ENCODE results near the gene PRPS1. TPM values are rescaled to one million over a fixed set of nuclear protein-coding genes. Genes with fewer than 3 reads are reported as not detected.

PRPS1 gene
- total RNA-seq, 1 donor from 2014 or later: 14.0 TPM

- intact Hi-C loops (cut with DNase I): loop anchor here (5.0 kb wide), 2 partner anchors 467 to 623 kb away; partner anchors contain the start of genes ATG4A, MORC4 and PSMD10
- Histone ChIP-seq H3K27me3 (no peaks in the 10 kb centered on the region), H3K27ac (no peak overlapping the region), H3K9me3 (peaks cover 0 to 4% of the 10 kb centered on the region in 2 donors), H3K4me3 (no peak overlapping the region), H3K4me1 (no peaks in the 10 kb centered on the region), H3K36me3 (no peaks in the 10 kb centered on the region)
- DNase-seq (ENCODE audit: low spot score in 2 of 2): no peak
- TF ChIP-seq, protein P1, sequence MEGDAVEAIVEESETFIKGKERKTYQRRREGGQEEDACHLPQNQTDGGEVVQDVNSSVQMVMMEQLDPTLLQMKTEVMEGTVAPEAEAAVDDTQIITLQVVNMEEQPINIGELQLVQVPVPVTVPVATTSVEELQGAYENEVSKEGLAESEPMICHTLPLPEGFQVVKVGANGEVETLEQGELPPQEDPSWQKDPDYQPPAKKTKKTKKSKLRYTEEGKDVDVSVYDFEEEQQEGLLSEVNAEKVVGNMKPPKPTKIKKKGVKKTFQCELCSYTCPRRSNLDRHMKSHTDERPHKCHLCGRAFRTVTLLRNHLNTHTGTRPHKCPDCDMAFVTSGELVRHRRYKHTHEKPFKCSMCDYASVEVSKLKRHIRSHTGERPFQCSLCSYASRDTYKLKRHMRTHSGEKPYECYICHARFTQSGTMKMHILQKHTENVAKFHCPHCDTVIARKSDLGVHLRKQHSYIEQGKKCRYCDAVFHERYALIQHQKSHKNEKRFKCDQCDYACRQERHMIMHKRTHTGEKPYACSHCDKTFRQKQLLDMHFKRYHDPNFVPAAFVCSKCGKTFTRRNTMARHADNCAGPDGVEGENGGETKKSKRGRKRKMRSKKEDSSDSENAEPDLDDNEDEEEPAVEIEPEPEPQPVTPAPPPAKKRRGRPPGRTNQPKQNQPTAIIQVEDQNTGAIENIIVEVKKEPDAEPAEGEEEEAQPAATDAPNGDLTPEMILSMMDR (IDR thresholded peaks at IDR 0.05): no peak
Measured at GRCh38 chrX:107625739-107626138, 2.6 kb upstream of the PRPS1 start.

- no peaks in the 10 kb centered on the region for H3K4me1 ChIP-seq
- intact Hi-C loops (cut with DNase I): loop anchor here (5.0 kb wide), 2 partner anchors 466 to 624 kb away; partner anchors contain the start of genes ATG4A, MORC4 and PSMD10
- H3K27ac ChIP-seq: no peak overlapping the region
- H3K4me3 ChIP-seq: no peak overlapping the region
- TF ChIP-seq, protein P1 (IDR thresholded peaks at IDR 0.05): no peak
- no peaks in the 10 kb centered on the region for H3K36me3 ChIP-seq
- no peak for DNase-seq (ENCODE audit: low spot score in 2 of 2)
- H3K9me3 ChIP-seq: peaks cover 0 to 4% of the 10 kb centered on the region in 2 donors
- H3K27me3 ChIP-seq: no peaks in the 10 kb centered on the region
Measured at GRCh38 chrX:107626481-107626880, 1.8 kb upstream of the PRPS1 start.

GRCh38 chrX:107626916-107627315 is 1.4 kb upstream of the PRPS1 start:
- intact Hi-C loops (cut with DNase I): loop anchor here (5.0 kb wide), 2 partner anchors 465 to 625 kb away; partner anchors contain the start of genes ATG4A, MORC4 and PSMD10
- H3K36me3 ChIP-seq: no peaks in the 10 kb centered on the region
- peaks cover 0 to 4% of the 10 kb centered on the region in 2 donors for H3K9me3 ChIP-seq
- H3K4me1 ChIP-seq: no peaks in the 10 kb centered on the region
- H3K27ac ChIP-seq: no peak overlapping the region
- no peak for DNase-seq (ENCODE audit: low spot score in 2 of 2)
- TF ChIP-seq, protein P1 (IDR thresholded peaks at IDR 0.05): no peak
- H3K27me3 ChIP-seq: no peaks in the 10 kb centered on the region
- H3K4me3 ChIP-seq: no peak overlapping the region

DNA sequence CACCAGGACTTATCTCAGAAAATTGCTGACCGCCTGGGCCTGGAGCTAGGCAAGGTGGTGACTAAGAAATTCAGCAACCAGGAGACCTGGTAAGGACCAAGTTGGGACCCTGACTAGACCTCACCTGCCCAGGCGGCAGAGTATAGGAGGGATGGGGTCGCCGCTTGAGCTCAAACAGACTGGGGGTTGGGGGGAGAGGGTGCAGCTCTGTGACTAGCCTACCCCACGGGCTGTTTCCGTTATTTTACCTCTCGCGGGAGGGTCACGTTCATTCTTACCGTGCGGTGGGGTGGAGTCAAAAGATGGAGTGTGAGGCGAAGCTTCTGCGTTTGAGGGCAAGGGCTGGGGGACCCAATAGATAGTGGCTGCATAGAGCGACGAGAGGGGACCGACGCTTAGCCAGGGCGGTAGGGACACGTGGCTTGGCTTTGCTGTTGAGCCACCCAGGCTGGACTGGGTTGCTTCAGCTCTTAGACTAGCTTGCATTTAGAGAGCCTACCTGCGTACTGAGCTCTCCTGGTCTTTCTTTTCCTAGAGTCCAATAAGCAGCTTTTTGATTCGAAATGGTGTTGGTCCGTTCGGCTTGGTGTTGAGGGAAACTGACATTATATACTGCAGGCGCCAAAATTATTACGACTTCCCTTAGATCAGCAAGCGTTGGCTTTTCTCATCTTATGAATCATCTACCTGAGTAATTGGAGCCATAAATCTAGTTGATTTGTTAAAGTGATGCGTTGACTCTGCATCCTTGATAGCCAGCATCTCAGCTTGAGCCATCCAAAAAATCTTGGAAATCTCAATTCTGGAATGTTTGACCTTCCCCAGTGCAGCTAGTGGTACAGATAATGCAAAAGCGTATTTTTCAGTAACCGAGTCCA is 591 bp downstream of the PRPS1 start:
- Histone ChIP-seq H3K4me3 (peak overlapping the region; percentile 47 to 74), H3K27ac (peak overlapping the region; percentile 77 to 86), H3K4me1 (no peaks in the 10 kb centered on the region), H3K27me3 (no peaks in the 10 kb centered on the region), H3K9me3 (no peaks in the 10 kb centered on the region), H3K36me3 (no peaks in the 10 kb centered on the region)
- TF ChIP-seq, protein P1 (IDR thresholded peaks at IDR 0.05): no peak
- peak in 1 of 2 donors; percentile 66 for DNase-seq (ENCODE audit: low spot score in 2 of 2)
- intact Hi-C loops (cut with DNase I): loop anchor here (1.0 to 5.0 kb wide), 4 partner anchors 26 to 627 kb away; partner anchors contain the start of genes ATG4A, MORC4, PSMD10 and TSC22D3

DNA sequence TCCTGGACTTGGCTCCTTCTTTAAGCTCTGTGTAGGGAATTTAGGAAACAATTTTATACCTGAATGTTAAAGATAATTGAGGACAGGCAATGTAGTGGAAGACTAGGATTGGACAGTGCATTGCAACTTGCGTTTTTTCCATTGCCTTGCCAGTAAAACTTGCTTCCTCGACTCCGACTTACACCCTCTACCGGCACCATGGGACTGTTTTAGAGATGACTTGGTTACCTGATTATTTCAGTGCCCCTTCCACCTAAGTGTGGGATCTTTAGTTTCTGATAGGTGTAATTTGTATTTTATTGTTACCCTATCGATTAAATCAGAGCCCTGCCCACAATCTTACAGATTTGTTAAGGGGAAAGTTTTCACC is 1.2 kb downstream of the PRPS1 start:
- Histone ChIP-seq H3K27me3 (no peaks in the 10 kb centered on the region), H3K36me3 (no peaks in the 10 kb centered on the region), H3K27ac (peak overlapping the region in 1 of 2 donors; percentile 86), H3K4me1 (no peaks in the 10 kb centered on the region), H3K9me3 (no peaks in the 10 kb centered on the region), H3K4me3 (peak overlapping the region; percentile 47 to 74)
- DNase-seq (ENCODE audit: low spot score in 2 of 2): no peak
- TF ChIP-seq, protein P1 (IDR thresholded peaks at IDR 0.05): peak in 1 of 3 experiments; percentile 6
- intact Hi-C loops (cut with DNase I): loop anchor here (2.0 to 5.0 kb wide), 3 partner anchors 25 to 627 kb away; partner anchors contain the start of genes ATG4A, MORC4 and PSMD10

Data from ascending aorta (tissue), 2 donors.